SU-DHL-6 (cell line): ENCODE measurements around the gene NBEA.

Experiments
- CTCF ChIP-seq: fragments of 200-600 bp; sonication (generic); IDR thresholded peaks from one replicate; pipeline ENCODE4 v1.5.1; 2017; ENCODE audit warnings: antibody characterized with exemption, mild to moderate bottlenecking, low read length, moderate library complexity; ENCODE audit not compliant: insufficient read depth, poor library complexity, severe bottlenecking
- EZH2phosphoT487 ChIP-seq: fragments of 200-600 bp; sonication (generic), shearing (Covaris generic); conservative IDR thresholded peaks from 2 replicates; pipeline ENCODE4 v1.6.1; 2018; ENCODE audit warnings: mild to moderate bottlenecking, antibody characterized with exemption, low read length, moderate library complexity, mixed read lengths

- no peak for TF ChIP-seq CTCF
- no peak for TF ChIP-seq EZH2phosphoT487
Measured at GRCh38 chr13:34914416-34914815, 27.7 kb upstream of the NBEA start.
